GM12878 (cell line): ENCODE results near the gene USP12. TPM values are rescaled to one million over a fixed set of nuclear protein-coding genes. Genes with fewer than 3 reads are reported as not detected.

ENCODE experiments used
- ATAC-seq: fragments of 200-7000 bp; cut with Tn5 transposase; 3 replicates; pipeline ENCODE4 v1.9.1; 2020; ENCODE audit warnings: mild to moderate bottlenecking, moderate library complexity
- BruUV-seq: library from RNA; stranded (reverse); fragments of 400-500 nt; replicated peaks from 2 replicates; lab custom pipeline; 2021; lab: Mats Ljungman, UMichigan
- CTCF ChIA-PET: fragments of 300-600 bp; sonication (Branson Sonifier 250); formaldehyde crosslinking; extraction: SDS; loops from one replicate; lab custom pipeline; 2021; ENCODE audit warnings: inconsistent platforms; lab: Yijun Ruan, JAX
- POLR2A ChIA-PET: fragments of 350-600 bp; formaldehyde crosslinking; extraction: SDS; loops from one replicate; lab custom pipeline; 2021; ENCODE audit warnings: inconsistent platforms; lab: Charles Lee
- RAD21 ChIA-PET: fragments of 300-600 bp; sonication (Branson Sonifier 250); formaldehyde crosslinking; loops from one replicate; lab custom pipeline; 2023; ENCODE audit warnings: antibody characterized with exemption; ENCODE audit not compliant: unreplicated experiment; lab: Charles Lee
- SMC1A ChIA-PET: fragments of 300-600 bp; sonication (Branson Sonifier 250); formaldehyde crosslinking; loops from one replicate; lab custom pipeline; 2023; ENCODE audit not compliant: unreplicated experiment, uncharacterized antibody; lab: Charles Lee
- DNase-seq: peaks from one replicate; pipeline ENCODE4 v3.0.0-alpha.2; 2011; ENCODE audit warnings: low read depth, low spot score
- FAIRE-seq: peaks from 3 replicates; lab custom pipeline; 2011; peaks lifted over from hg19 to GRCh38; lab: Jason Lieb, UNC
- H2AFZ ChIP-seq: 2 replicates; pipeline ENCODE4 v1.6.0; 2011; ENCODE audit warnings: low read depth, low read length, control low read depth; ENCODE audit not compliant: control insufficient read depth
- H3K27ac ChIP-seq: 2 replicates; pipeline ENCODE4 v1.5.1; 2011; ENCODE audit warnings: control low read depth; ENCODE audit not compliant: control insufficient read depth, insufficient read depth
- H3K27me3 ChIP-seq, 2 experiments: replicated peaks in 1 of 2; 2 replicates each; pipeline versions ENCODE4 v1.6.0 to v1.6.1; 2011; ENCODE audit warnings: low read length in 1 of 2; ENCODE audit not compliant: control insufficient read depth in 2 of 2, insufficient read depth in 2 of 2
- H3K36me3 ChIP-seq, 2 experiments: 2 replicates each; pipeline ENCODE4 v1.5.1; 2011; ENCODE audit warnings: low read length in 1 of 2; ENCODE audit not compliant: control insufficient read depth in 2 of 2, insufficient read depth in 2 of 2
- H3K4me1 ChIP-seq: 2 replicates; pipeline ENCODE4 v1.6.1; 2011; ENCODE audit warnings: mild to moderate bottlenecking, low read length, moderate library complexity, mixed read lengths; ENCODE audit not compliant: control insufficient read depth, insufficient read depth
- H3K4me2 ChIP-seq: 2 replicates; pipeline ENCODE4 v1.6.0; 2011; ENCODE audit warnings: control low read depth; ENCODE audit not compliant: control insufficient read depth, insufficient read depth
- H3K4me3 ChIP-seq: fragments of 200-600 bp; sonication (generic); 2 replicates; pipeline ENCODE4 v1.5.1; 2016
- H3K79me2 ChIP-seq: 2 replicates; pipeline ENCODE4 v1.6.0; 2011; ENCODE audit warnings: low read length; ENCODE audit not compliant: control insufficient read depth, insufficient read depth
- H3K9ac ChIP-seq: 2 replicates; pipeline ENCODE4 v1.8.0; 2011; ENCODE audit warnings: low read length, control low read depth, mixed read lengths; ENCODE audit not compliant: control insufficient read depth, insufficient read depth
- H3K9me3 ChIP-seq: replicated peaks from 3 replicates; pipeline ENCODE4 v1.5.1; 2011; ENCODE audit warnings: mild to moderate bottlenecking, low read length; ENCODE audit not compliant: control insufficient read depth, insufficient read depth
- H4K20me1 ChIP-seq: 2 replicates; pipeline ENCODE4 v1.6.0; 2011; ENCODE audit not compliant: control insufficient read depth, insufficient read depth
- ATF7 ChIP-seq: fragments of 450-650 bp; IDR thresholded peaks from 2 replicates; pipeline ENCODE4 v1.6.1; 2016; ENCODE audit warnings: low read depth, mild to moderate bottlenecking
- DPF2 ChIP-seq: fragments of 450-650 bp; IDR thresholded peaks from 2 replicates; pipeline ENCODE4 v1.6.1; 2017; ENCODE audit warnings: mild to moderate bottlenecking
- EGR1 ChIP-seq, 2 experiments: IDR thresholded peaks; 1 replicate in 1 of 2; 2 replicates in 1 of 2; pipeline ENCODE4 v1.6.1; 2011 to 2012; ENCODE audit warnings: low read depth in 2 of 2, low read length in 2 of 2, borderline replicate concordance in 1 of 2, mild to moderate bottlenecking in 1 of 2, moderate library complexity in 1 of 2
- IRF5 ChIP-seq: fragments of 450-650 bp; IDR thresholded peaks from 2 replicates; pipeline ENCODE4 v1.6.1; 2017; ENCODE audit warnings: borderline replicate concordance
- JUNB ChIP-seq: IDR thresholded peaks from 2 replicates; pipeline ENCODE4 v1.6.1; 2016; ENCODE audit warnings: antibody characterized with exemption, mild to moderate bottlenecking
- NFIC ChIP-seq: IDR thresholded peaks from 2 replicates; pipeline ENCODE4 v1.6.1; 2012; ENCODE audit warnings: low read depth, mild to moderate bottlenecking, inconsistent platforms, low read length, moderate library complexity
- NRF1 ChIP-seq: conservative IDR thresholded peaks from 2 replicates; pipeline ENCODE4 v1.6.1; 2011; ENCODE audit warnings: mild to moderate bottlenecking, low read depth, low read length, improper control_type of control experiment
- PAX5 ChIP-seq: IDR thresholded peaks from 2 replicates; pipeline ENCODE4 v1.6.1; 2011; ENCODE audit warnings: low read depth, low read length, borderline replicate concordance
- RB1 ChIP-seq: fragments of 450-650 bp; formaldehyde crosslinking; IDR thresholded peaks from 2 replicates; pipeline ENCODE4 v1.6.1; 2017; ENCODE audit warnings: mild to moderate bottlenecking, borderline replicate concordance
- RCOR1 ChIP-seq: conservative IDR thresholded peaks from 2 replicates; pipeline ENCODE4 v1.6.1; 2012; ENCODE audit warnings: low read depth, low read length, improper control_type of control experiment
- RELB ChIP-seq: fragments of 450-650 bp; IDR thresholded peaks from 2 replicates; pipeline ENCODE4 v1.6.1; 2017; ENCODE audit warnings: low read depth, mild to moderate bottlenecking, moderate library complexity
- SMARCA5 ChIP-seq: fragments of 450-650 bp; IDR thresholded peaks from 2 replicates; pipeline ENCODE4 v1.6.1; 2017; ENCODE audit warnings: mild to moderate bottlenecking
- TCF7 ChIP-seq: IDR thresholded peaks from 2 replicates; pipeline ENCODE4 v1.6.1; 2014; ENCODE audit warnings: antibody characterized with exemption, borderline replicate concordance
- WGBS: methylation state at CpG from one replicate; pipeline ENCODE4 v1.1.6; 2016; ENCODE audit warnings: low lambda C conversion rate; ENCODE audit not compliant: insufficient replicate concordance, insufficient coverage; ENCODE audit errors: missing lambda C conversion rate; 5-methylcytosine and 5-hydroxymethylcytosine counted together
- in situ Hi-C: fragments of 300-500 bp; cut with MboI; formaldehyde crosslinking; loops from 9 replicates; pipeline ENCODE4 v1.14.3; 2018; ENCODE audit warnings: mixed read lengths
- intact Hi-C: fragments of 100-400 bp; cut with micrococcal nuclease; formaldehyde crosslinking; loops from one replicate; pipeline ENCODE4 v1.14.2; 2022; ENCODE audit not compliant: unreplicated experiment
- polyA plus RNA-seq, 11 experiments: library from polyadenylated mRNA; depleted of rRNA in 4 of 11; unstranded in 6 of 11; stranded (reverse) in 5 of 11; fragments of >200 nt; fragmentation: Nextera tagmentation in 4 of 11; fragmentation: Illumina TruSeq in 1 of 11; extraction: Ambion mirVana in 4 of 11; extraction: Trizol in 1 of 11; gene quantifications; 1 replicate in 1 of 11; 2 replicates in 10 of 11; pipeline versions ENCODE4 v1.2.1 to v1.2.3, GENCODE V29; 2011 to 2016; ENCODE audit warnings: inconsistent platforms in 2 of 11, missing spikeins in 2 of 11, low read depth in 1 of 11
- total RNA-seq, 4 experiments: library from RNA; depleted of rRNA in 3 of 4; stranded (reverse); fragments of >200 nt in 3 of 4; fragmentation: Illumina TruSeq in 1 of 4; extraction: Trizol in 1 of 4; gene quantifications; 2 replicates each; pipeline versions ENCODE4 v1.2.1 to v1.2.3, GENCODE V29; 2013 to 2021
- TF ChIP-seq, protein P1 (sequence below): IDR thresholded peaks from 2 replicates; pipeline ENCODE4 v1.6.1; 2012; ENCODE audit warnings: mild to moderate bottlenecking, low read depth, low read length
- TF ChIP-seq, protein P2 (sequence below): IDR thresholded peaks from 2 replicates; pipeline ENCODE4 v1.6.1; 2012; ENCODE audit warnings: low read depth, low read length, improper control_type of control experiment

USP12 gene
- total and polyA plus RNA-seq, 10 of the 15 experiments (the other 5 are each of a cell fraction or from before 2014, with no cell fraction given) = 3.5 to 32.2 (median 24.6) TPM

GRCh38 chr13:27138457-27139093 lies 33.0 kb downstream of the USP12 start (continued):
- no peak for TF ChIP-seq NFIC
- TF ChIP-seq JUNB = no peak
- no peak for TF ChIP-seq RB1

- Histone ChIP-seq H3K4me1 (peaks cover 4% of the 10 kb centered on the region), H3K4me2 (no peak overlapping the region), H3K9me3 (no peaks in the 10 kb centered on the region; the same call in 2 of the 3 replicates), H4K20me1 (peaks cover 2% of the 10 kb centered on the region; the same call in 1 of the 2 replicates), H3K79me2 (peaks cover 86% of the 10 kb centered on the region), H3K36me3 (0 out of 4 replicates have a peak, but pooled peaks cover 0 to 2% of the 10 kb centered on the region in 2 experiments), H3K27ac (no peak overlapping the region), H3K9ac (no peak overlapping the region), H2AFZ (no peak overlapping the region), H3K4me3 (no peak overlapping the region), H3K27me3 (no peaks in the 10 kb centered on the region)
- BruUV-seq = no TSS peak
- in situ Hi-C loops = no loop called here
- ATAC-seq = peak; percentile 50
- POLR2A ChIA-PET = no interaction called here
- SMC1A ChIA-PET = interaction anchor here (0.7 to 2.0 kb wide), 4 partner anchors 9 to 51 kb away, joined by 3 to 4 read pairs (median 4); no protein-coding TSS in a partner anchor
- WGBS = 95% methylated on average over 7 of the region's 7 CpGs
- CTCF ChIA-PET = interaction anchor here (1.2 kb wide), 1 partner anchor 10 kb away, joined by 9 read pairs; no protein-coding TSS in a partner anchor
- intact Hi-C loops = no loop called here
- no peak for FAIRE-seq
- RAD21 ChIA-PET = interaction anchor here (0.8 kb wide), 1 partner anchor 10 kb away, joined by 4 read pairs; no protein-coding TSS in a partner anchor
- no peak for DNase-seq
- TF ChIP-seq NRF1 = no peak
- no peak for TF ChIP-seq SMARCA5
- no peak for TF ChIP-seq TCF7
- no peak for TF ChIP-seq EGR1 (IDR thresholded peaks at IDR 0.05; ENCODE audit: borderline replicate concordance in 1 of 2, low read depth in 2 of 2, low read length in 2 of 2)
- TF ChIP-seq, protein P1, sequence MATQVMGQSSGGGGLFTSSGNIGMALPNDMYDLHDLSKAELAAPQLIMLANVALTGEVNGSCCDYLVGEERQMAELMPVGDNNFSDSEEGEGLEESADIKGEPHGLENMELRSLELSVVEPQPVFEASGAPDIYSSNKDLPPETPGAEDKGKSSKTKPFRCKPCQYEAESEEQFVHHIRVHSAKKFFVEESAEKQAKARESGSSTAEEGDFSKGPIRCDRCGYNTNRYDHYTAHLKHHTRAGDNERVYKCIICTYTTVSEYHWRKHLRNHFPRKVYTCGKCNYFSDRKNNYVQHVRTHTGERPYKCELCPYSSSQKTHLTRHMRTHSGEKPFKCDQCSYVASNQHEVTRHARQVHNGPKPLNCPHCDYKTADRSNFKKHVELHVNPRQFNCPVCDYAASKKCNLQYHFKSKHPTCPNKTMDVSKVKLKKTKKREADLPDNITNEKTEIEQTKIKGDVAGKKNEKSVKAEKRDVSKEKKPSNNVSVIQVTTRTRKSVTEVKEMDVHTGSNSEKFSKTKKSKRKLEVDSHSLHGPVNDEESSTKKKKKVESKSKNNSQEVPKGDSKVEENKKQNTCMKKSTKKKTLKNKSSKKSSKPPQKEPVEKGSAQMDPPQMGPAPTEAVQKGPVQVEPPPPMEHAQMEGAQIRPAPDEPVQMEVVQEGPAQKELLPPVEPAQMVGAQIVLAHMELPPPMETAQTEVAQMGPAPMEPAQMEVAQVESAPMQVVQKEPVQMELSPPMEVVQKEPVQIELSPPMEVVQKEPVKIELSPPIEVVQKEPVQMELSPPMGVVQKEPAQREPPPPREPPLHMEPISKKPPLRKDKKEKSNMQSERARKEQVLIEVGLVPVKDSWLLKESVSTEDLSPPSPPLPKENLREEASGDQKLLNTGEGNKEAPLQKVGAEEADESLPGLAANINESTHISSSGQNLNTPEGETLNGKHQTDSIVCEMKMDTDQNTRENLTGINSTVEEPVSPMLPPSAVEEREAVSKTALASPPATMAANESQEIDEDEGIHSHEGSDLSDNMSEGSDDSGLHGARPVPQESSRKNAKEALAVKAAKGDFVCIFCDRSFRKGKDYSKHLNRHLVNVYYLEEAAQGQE = no peak
- TF ChIP-seq RELB = no peak
- TF ChIP-seq, protein P2, sequence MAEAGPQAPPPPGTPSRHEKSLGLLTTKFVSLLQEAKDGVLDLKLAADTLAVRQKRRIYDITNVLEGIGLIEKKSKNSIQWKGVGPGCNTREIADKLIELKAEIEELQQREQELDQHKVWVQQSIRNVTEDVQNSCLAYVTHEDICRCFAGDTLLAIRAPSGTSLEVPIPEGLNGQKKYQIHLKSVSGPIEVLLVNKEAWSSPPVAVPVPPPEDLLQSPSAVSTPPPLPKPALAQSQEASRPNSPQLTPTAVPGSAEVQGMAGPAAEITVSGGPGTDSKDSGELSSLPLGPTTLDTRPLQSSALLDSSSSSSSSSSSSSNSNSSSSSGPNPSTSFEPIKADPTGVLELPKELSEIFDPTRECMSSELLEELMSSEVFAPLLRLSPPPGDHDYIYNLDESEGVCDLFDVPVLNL = no peak
- TF ChIP-seq ATF7 = no peak
- TF ChIP-seq RCOR1 = no peak
- no peak for TF ChIP-seq IRF5
- no peak for TF ChIP-seq DPF2
- TF ChIP-seq PAX5 = no peak
Observed at GRCh38 chr13:27137759-27138158, 33.9 kb downstream of the USP12 start.
